Activated naive CD8-positive, alpha-beta T cell treated with anti-CD3 and anti-CD28 coated beads, Interleukin-2, amount 10 ng/mL, durations not matched to agents 7 days and 5 days (primary cell): ENCODE measurements around the gene DNAL1. TPM values are rescaled to one million over a fixed set of nuclear protein-coding genes. Genes with fewer than 3 reads are reported as not detected.
A peak's percentile ranks its signal among the peaks of the same experiment; 100 is the strongest.

Experiments
- ATAC-seq: fragments of 150-1000 bp; cut with Tn5 transposase; one replicate; pipeline ENCODE4 v1.10.0; 2021; ENCODE audit warnings: low read depth, moderate library complexity
- POLR2A ChIA-PET: fragments of 350-600 bp; sonication (Branson Sonifier 250); formaldehyde crosslinking; loops from one replicate; lab custom pipeline; 2021; ENCODE audit warnings: antibody characterized with exemption; lab: Charles Lee
- DNase-seq: peaks from one replicate; pipeline ENCODE4 v3.0.0; 2021
- H3K27ac Mint-ChIP-seq: one replicate; pipeline ENCODE4 v1.8.0; 2022; ENCODE audit warnings: mild to moderate bottlenecking, mixed read lengths
- H3K27me3 Mint-ChIP-seq: one replicate; pipeline ENCODE4 v1.8.0; 2022; ENCODE audit warnings: mild to moderate bottlenecking, moderate library complexity, mixed read lengths
- H3K36me3 Mint-ChIP-seq: one replicate; pipeline ENCODE4 v1.8.0; 2021; ENCODE audit warnings: mild to moderate bottlenecking, mixed read lengths
- H3K4me1 Mint-ChIP-seq: one replicate; pipeline ENCODE4 v1.8.0; 2021; ENCODE audit warnings: mixed read lengths
- H3K4me3 Mint-ChIP-seq: one replicate; pipeline ENCODE4 v1.8.0; 2022; ENCODE audit warnings: mild to moderate bottlenecking, moderate library complexity, mixed read lengths
- H3K9me3 Mint-ChIP-seq: one replicate; pipeline ENCODE4 v1.8.0; 2021; ENCODE audit warnings: mixed read lengths
- total RNA-seq, 2 experiments: library from RNA; stranded (reverse); gene quantifications; one replicate each; pipeline ENCODE4 v1.2.3, GENCODE V29; 2021

DNAL1 gene
- total RNA-seq, 2 experiments from 2014 or later = 6.3 TPM

DNA sequence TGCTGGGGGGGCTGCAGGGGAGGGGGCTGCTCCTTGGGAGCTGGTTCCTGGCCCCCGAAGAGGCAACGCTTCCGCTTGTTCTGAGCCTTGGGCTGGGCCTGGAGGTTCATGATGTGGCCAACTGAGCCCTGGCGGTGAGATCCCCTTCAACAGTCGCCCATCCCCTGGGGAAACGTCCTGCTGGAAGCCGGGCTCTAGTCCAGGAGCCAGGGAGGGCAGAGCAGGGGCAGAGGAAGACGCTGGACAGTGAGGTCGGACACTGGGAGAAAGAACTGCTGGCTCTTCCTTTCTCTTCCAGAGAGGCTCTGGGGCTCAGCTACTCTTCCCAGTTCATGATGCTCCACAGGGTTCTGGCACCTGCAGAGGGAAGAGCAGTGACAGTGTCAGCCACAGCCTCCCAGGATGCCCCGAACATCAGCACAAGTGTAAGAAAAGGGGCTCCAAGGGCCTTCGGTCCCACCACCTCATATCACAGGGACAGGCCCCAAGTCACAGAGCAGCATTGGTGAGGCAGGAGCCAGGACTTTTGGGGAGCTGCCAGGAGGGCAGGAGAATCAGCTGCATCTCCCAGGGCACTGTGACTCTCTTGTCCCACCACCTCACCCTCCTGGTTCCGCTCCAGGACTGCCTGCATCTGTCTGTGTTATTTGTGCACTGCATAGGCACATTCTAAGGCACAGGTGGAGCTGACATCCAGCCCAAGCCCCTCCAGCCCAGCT is 95.3 kb downstream of the DNAL1 start:
- Mint-ChIP-seq H3K4me3 (no peak overlapping the region), H3K4me1 (peaks cover 49% of the 10 kb centered on the region), H3K27ac (peak overlapping the region; percentile 94), H3K27me3 (no peaks in the 10 kb centered on the region), H3K9me3 (no peaks in the 10 kb centered on the region), H3K36me3 (peaks cover 16% of the 10 kb centered on the region)
- DNase-seq = no peak
- no peak for ATAC-seq
- POLR2A ChIA-PET = interaction anchor here (0.8 to 10.1 kb wide), 4 partner anchors 10 to 112 kb away, joined by 3 to 286 read pairs (median 4); partner anchors contain the start of gene PTGR2

DNA sequence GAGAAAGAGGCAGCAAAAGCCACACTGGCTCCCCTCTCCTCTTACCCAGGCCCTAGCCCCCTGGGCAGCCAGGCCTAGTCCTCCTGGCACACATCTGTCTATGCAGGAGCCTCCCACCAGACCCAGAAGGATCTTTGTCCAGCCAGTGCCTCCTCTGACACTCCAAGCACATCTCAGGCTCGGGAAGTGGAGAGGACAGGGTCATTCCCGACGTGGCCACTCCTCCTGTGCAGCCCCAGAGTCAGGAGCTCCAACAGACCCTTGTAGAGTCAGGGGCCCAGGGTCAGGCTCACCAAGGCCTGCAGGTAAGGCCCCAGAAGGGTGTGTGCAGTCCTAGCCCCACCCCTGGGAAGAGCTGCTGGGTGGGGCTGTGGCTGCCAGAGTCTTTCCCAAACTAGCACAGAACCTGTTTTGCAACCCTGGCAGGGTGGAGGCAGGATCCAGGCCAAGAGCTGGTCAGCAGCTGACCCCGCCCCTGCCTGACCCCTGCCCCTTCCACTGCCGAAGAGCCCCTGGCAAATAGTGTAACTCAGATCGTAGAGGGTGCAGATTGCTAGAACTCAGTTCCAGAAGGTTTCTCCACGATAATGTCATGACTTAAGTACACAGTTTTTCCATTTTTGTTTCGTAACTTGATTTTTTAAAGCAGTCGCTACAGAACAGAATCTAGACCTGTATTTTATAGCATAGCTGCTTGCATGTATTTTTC is 96.0 kb downstream of the DNAL1 start:
- Mint-ChIP-seq H3K27ac (peak overlapping the region; percentile 94), H3K9me3 (no peaks in the 10 kb centered on the region), H3K36me3 (peaks cover 12% of the 10 kb centered on the region), H3K4me3 (peak overlapping the region; percentile 84), H3K27me3 (no peaks in the 10 kb centered on the region), H3K4me1 (peaks cover 55% of the 10 kb centered on the region)
- POLR2A ChIA-PET = interaction anchor here (0.8 to 10.1 kb wide), 11 partner anchors 9 to 145 kb away, joined by 3 to 286 read pairs (median 4); partner anchors contain the start of genes PNMA1, PTGR2 and ZNF410
- ATAC-seq (no peak), DNase-seq (no peak)

DNA sequence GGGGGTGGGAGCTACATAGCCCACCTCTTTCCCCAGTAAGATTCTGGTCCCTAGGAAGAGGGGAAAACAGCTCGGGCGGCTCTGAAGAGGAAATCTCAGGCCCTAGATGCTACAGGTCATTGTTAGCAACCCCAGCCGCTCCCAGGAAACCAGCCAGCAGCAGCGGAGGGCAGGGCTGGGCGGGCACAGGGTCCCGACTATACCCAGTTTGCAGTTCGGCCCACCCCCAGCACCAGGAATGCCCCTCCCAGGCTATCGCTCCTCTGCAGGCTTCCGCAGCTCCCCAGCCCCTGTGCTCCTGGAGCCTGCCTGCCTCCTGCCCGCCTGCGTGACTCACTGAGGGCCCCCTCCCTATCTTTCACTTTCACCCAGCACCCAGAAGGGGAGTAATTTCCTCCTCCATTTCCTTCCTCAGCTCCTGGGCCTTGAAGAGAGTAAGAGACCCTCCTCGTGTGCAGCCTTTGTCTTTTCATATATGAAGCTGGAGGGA is 96.6 kb downstream of the DNAL1 start:
- no peak for DNase-seq
- peaks cover 57% of the 10 kb centered on the region for H3K4me1 Mint-ChIP-seq
- no peaks in the 10 kb centered on the region for H3K9me3 Mint-ChIP-seq
- H3K36me3 Mint-ChIP-seq = peaks cover 11% of the 10 kb centered on the region
- POLR2A ChIA-PET = interaction anchor here (0.8 to 10.1 kb wide), 12 partner anchors 8 to 145 kb away, joined by 3 to 286 read pairs (median 4); partner anchors contain the start of genes PNMA1, PTGR2 and ZNF410
- peak overlapping the region; percentile 94 for H3K27ac Mint-ChIP-seq
- H3K27me3 Mint-ChIP-seq = no peaks in the 10 kb centered on the region
- H3K4me3 Mint-ChIP-seq = peak overlapping the region; percentile 84
- ATAC-seq = peak; percentile 71

DNA sequence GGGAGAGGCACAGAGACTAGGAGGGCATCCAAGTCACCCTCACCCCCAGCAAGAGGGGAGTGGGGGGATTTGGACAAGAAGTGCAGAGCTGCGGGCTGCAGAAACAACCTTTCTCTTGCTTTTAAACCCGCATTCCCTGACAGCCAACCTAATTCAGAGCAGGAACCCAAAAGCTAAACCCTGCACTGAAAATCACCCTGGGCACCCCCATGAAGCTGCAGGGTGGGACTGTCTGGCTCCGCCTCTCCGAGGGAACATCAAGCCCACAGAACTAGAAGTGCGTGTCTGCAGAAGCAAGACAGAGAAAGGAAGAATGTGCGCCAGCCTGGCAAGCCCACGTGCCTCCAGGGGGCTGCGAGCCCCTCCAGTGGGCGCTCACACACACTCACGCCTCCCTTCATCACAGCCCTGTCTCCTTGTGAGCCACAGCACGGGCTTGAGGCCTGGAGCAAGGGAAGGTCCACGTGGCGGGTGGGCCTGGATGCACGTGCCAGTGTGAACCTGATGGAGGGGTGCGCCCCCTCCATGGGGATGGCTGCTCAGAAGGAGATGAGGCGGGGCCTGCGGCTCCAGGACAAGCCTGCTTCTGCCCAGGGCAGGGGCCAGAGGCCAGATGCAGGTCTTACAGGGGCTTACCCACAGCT is 97.2 kb downstream of the DNAL1 start:
- Mint-ChIP-seq H3K9me3 (no peaks in the 10 kb centered on the region), H3K4me3 (peak overlapping the region; percentile 84), H3K4me1 (peaks cover 62% of the 10 kb centered on the region), H3K36me3 (peaks cover 7% of the 10 kb centered on the region), H3K27ac (peak overlapping the region; percentile 94), H3K27me3 (no peaks in the 10 kb centered on the region)
- POLR2A ChIA-PET = interaction anchor here (0.8 to 10.1 kb wide), 13 partner anchors 8 to 173 kb away, joined by 3 to 286 read pairs (median 3); partner anchors contain the start of genes ACOT2, PNMA1 and ZNF410
- peak; percentile 67 for DNase-seq
- peak; percentile 59 for ATAC-seq

DNA sequence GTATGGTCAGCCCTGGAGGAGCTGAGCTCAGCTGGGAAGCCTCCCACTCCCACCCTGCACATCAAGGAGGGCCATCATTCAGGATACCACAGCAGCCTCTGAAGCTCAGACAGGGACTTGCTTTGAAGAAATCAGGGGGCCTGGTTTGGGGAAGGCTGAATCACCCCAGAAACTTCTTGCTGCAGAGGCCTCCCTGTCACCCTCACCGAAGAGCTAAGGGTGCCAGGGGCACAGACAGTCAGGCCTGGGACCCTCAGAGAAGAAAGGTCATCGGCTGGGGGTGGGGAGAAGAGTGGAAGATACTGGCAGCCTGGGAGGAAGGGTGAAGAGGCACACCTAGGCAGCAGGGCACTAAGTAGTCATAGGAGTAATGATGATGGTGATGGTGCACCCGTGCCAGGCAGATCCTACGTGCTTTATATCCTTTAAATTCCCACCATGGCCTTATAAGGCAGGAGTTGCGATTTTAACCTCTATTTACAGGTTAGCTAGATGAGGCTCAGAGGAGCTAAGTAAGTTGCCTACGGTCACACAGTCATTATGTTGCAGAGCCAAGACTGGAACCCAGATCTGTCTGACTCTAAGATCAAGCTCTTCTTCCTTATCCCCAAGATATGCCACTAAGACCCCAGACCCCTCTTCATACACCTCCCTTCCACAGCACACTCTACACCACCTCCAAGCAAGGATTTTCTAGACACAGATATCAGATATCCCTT is 97.9 kb downstream of the DNAL1 start:
- no peak for ATAC-seq
- DNase-seq = no peak
- H3K4me1 Mint-ChIP-seq = peaks cover 67% of the 10 kb centered on the region
- peak overlapping the region; percentile 84 for H3K4me3 Mint-ChIP-seq
- peaks cover 6% of the 10 kb centered on the region for H3K36me3 Mint-ChIP-seq
- H3K27ac Mint-ChIP-seq = peak overlapping the region; percentile 94
- POLR2A ChIA-PET = interaction anchor here (0.6 to 10.1 kb wide), 10 partner anchors 13 to 174 kb away, joined by 3 to 286 read pairs (median 4); partner anchors contain the start of genes ACOT2, PNMA1 and ZNF410
- H3K27me3 Mint-ChIP-seq = no peaks in the 10 kb centered on the region
- no peaks in the 10 kb centered on the region for H3K9me3 Mint-ChIP-seq

DNA sequence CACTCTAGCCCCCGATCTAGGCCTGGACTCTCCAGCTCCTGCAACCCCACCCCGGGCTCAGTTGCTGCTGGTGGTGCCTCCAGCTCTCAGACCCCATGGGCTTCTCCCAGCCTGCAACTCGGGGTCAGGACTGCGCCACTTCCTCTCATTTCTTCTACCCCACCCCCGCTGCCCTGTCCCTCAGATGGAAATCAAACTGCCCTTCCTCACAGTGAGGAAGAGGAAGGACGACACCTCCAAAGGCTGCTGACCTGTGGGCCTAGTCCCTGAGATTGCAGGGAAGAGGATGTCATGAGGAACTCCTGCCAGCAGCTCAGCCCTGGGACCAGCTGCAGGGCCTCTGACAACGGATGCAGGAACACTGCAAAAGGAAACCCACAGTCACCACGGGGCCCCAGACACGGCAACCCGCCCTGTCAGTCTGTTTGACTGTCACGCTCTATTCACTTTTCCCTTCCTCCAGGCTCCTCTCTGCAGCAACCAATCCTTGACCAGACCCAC is 98.7 kb downstream of the DNAL1 start:
- ATAC-seq (peak; percentile 65), DNase-seq (peak; percentile 73)
- Mint-ChIP-seq H3K9me3 (no peaks in the 10 kb centered on the region), H3K4me3 (peak overlapping the region; percentile 84), H3K36me3 (peaks cover 11% of the 10 kb centered on the region), H3K27ac (peak overlapping the region; percentile 94), H3K4me1 (peaks cover 75% of the 10 kb centered on the region), H3K27me3 (no peaks in the 10 kb centered on the region)
- POLR2A ChIA-PET = interaction anchor here (0.9 to 10.1 kb wide), 7 partner anchors 12 to 109 kb away, joined by 3 to 286 read pairs (median 14); partner anchors contain the start of gene PNMA1

DNA sequence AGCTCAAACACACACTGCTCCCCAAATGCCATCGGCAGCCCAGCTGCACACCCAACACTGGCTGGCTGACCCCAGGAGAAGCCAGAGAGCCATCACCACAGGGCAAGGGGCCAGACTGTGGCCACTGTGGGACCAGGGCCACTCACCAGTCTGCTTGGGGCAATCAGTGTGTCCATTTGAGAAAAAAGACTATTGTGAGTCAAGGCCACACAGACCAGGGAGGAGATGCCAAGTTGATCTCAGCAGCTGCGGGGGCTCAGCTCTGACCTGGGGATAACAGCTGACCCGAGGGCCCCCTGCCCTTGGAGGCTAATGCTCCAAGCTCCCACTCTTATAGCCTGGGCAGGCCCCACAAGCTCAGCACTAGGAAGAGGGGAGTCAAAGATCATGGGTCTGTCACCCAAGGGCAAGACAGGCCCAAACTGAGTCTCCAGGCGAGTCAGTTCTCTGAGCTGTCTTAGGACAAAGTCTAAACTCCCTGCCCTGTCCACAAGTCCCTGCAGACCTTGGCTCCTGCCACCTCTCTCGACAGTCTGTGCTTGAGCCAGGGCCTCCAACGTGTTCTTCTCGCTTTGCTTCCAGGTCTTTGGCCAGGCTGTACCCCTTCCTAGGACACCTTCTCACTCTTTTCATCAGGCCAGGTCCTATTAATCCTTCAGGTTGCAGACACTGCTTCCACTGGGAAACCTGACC is 99.5 kb downstream of the DNAL1 start:
- no peak for ATAC-seq
- Mint-ChIP-seq H3K27ac (peak overlapping the region; percentile 94), H3K9me3 (no peaks in the 10 kb centered on the region), H3K27me3 (no peaks in the 10 kb centered on the region), H3K36me3 (peaks cover 11% of the 10 kb centered on the region), H3K4me3 (peak overlapping the region; percentile 84), H3K4me1 (peaks cover 81% of the 10 kb centered on the region)
- POLR2A ChIA-PET = interaction anchor here (0.7 to 10.1 kb wide), 5 partner anchors 11 to 608 kb away, joined by 3 to 286 read pairs (median 18); partner anchors contain the start of genes PNMA1 and PSEN1
- DNase-seq = no peak

DNA sequence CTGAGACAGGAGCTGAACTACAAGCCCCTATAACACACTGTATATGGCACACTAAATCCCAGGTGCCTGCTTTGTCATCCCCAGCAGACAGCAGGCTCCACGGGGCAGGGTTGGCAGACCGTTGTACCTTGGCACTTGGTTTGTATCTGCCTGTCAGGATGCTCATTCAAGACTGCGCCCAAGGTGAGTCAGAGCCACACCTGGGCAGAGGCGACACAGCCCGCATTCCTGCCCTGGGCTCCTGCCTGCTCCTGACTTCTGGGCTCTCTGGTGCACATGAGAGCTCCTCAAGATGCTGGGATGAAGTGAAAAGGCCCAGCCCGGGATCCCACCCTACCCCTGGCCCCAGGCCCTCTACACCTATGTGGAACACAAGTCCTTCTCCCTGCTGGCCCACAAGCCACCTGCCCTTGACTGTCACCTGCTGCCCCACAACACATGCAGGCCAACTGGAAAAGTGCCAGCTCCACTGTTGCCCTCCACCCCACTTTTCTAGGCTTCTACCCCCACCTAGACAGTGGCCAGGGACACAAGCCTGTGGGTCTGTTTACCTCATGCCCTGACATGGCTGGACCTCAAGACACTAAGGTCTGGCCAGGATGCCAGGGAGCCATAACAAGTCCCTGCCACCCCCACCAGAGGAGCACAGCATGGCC is 100.2 kb downstream of the DNAL1 start:
- peaks cover 86% of the 10 kb centered on the region for H3K4me1 Mint-ChIP-seq
- H3K27me3 Mint-ChIP-seq = no peaks in the 10 kb centered on the region
- POLR2A ChIA-PET = interaction anchor here (4.6 to 10.1 kb wide), 3 partner anchors 11 to 41 kb away, joined by 18 to 286 read pairs (median 78); partner anchors contain the start of gene PNMA1
- DNase-seq (no peak), ATAC-seq (no peak)
- peak overlapping the region; percentile 84 for H3K4me3 Mint-ChIP-seq
- H3K27ac Mint-ChIP-seq = peak overlapping the region; percentile 94
- peaks cover 9% of the 10 kb centered on the region for H3K36me3 Mint-ChIP-seq
- H3K9me3 Mint-ChIP-seq = no peaks in the 10 kb centered on the region

DNA sequence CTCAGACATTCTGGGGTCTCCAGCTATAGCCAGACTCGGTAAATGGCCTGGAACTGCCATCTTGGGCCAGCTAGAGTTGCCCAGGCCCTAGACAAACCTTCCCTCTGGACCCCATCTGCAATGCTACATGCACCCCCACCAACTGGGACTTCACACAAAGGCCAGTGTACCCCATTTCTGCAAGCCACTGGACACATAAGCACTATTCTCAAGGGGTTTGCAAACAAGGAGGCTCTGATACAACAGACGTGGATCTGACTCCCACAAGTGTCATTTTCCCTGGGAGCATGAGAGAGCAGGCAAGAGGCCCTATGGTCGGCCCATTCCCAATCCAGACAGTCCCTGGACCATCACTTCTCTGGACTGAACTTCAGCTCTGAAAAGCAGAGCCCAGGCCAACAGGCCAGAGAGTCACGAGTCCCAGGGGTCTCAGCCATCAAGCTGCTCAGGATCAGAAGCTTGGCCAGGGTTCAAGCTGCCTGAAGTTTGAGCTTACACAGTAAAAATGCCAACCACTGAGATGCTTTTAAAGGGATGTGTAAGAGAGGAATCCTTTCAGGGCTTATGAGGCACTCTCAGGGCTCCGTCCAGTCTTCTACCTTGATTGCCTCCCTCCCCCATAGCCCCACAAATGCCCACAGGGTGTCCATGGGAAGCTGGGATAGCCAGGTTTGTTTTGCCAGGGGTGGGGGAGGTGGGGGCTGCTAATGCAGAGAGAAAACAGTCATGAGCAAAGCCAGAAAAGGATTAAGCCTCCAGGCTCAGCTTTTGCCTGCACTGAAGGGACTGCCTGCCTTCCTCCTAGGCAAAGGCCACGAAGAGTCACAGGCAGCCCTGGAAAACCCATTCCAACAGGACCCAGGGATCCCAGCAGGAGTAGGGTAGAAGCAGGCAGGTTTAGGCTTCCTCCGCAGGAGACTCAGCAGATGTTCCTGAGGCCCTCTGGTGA is 101.1 kb downstream of the DNAL1 start:
- ATAC-seq (no peak), DNase-seq (no peak)
- peaks cover 9% of the 10 kb centered on the region for H3K36me3 Mint-ChIP-seq
- no peaks in the 10 kb centered on the region for H3K9me3 Mint-ChIP-seq
- H3K4me3 Mint-ChIP-seq = peak overlapping the region; percentile 84
- POLR2A ChIA-PET = interaction anchor here (0.8 to 10.1 kb wide), 5 partner anchors 10 to 40 kb away, joined by 3 to 286 read pairs (median 18); partner anchors contain the start of gene PNMA1
- H3K27me3 Mint-ChIP-seq = no peaks in the 10 kb centered on the region
- H3K27ac Mint-ChIP-seq = peak overlapping the region; percentile 94
- peaks cover 88% of the 10 kb centered on the region for H3K4me1 Mint-ChIP-seq

DNA sequence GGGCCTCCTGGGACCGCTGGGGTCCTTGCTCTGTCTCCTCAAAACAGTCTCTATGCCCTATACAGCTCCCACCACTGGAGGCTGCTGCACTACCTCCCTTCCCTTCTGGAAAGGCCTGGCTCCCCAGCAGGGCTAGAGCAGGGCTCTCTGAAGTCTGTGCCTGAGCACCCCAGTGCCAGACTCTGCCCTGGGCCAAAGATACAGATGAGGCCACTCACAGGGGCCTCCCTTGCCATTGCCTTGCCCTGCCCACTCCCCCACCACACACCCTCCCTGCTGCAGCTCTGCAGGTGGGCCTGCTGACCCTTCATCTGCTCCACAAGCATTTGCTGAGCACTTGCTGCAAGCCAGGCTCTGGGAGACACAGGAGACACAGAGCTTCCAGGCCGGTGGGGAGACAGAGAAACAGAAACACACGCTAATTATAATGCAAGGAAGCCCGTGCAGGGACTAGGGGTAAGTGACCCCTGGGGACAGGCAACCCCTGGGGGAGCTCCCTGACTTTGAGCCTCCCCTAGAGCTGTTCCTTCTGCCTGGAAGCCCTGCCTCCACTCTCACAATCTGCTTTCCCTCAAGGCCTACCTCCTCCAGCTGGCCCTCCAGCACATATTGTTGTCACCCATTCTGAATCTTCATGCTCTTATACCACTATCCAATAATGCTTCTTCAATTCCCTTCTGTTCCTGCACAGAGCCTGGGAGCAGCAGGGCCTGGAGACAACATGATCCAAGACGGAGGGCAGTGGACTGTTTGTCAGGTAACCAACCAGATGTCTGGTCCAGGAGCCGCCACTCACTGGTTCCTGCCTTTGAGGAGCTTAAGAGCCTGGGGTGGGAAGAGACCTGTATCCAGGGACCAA is 102.0 kb downstream of the DNAL1 start:
- peaks cover 90% of the 10 kb centered on the region for H3K4me1 Mint-ChIP-seq
- H3K27me3 Mint-ChIP-seq = no peaks in the 10 kb centered on the region
- no peak for ATAC-seq
- DNase-seq = no peak
- peak overlapping the region; percentile 41 for H3K4me3 Mint-ChIP-seq
- peaks cover 9% of the 10 kb centered on the region for H3K36me3 Mint-ChIP-seq
- H3K9me3 Mint-ChIP-seq = no peaks in the 10 kb centered on the region
- POLR2A ChIA-PET = interaction anchor here (0.8 to 10.1 kb wide), 4 partner anchors 9 to 39 kb away, joined by 3 to 286 read pairs (median 41); a partner anchor contains a TSS
- H3K27ac Mint-ChIP-seq = peak overlapping the region; percentile 80
